HG02763 (cell line): ENCODE data around the gene CEACAM6.

Source experiments
- ATAC-seq: cut with Tn5 transposase; IDR thresholded peaks from one replicate; pipeline ENCODE4 v1.9.1; 2021; ENCODE audit warnings: mild to moderate bottlenecking, moderate library complexity; ENCODE audit not compliant: unreplicated experiment

CEACAM6 gene

DNA sequence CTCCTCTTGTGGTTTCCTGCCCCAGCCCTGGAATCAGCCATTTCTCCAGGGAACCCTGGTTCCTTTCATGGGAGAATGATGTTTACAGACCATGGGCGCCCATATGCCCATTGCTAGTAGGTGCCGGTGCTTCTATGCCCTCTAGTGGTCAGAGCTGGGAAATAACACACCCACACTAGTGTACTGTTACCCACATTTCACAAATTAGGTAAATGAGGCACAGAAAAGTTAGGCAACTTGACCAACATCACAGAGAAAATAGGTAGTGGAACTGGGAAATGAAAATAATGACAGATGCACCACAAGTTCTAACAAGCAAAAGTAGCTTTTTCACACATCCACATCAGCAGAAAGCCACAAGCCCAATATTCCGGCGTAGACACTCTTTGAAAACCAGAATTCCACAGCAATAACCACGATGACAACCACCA lies 39.7 kb downstream of the CEACAM6 start:
- ATAC-seq, result no peak

- no peak for ATAC-seq
These were observed 41.0 kb downstream of the CEACAM6 start, which contains the start of gene CEACAM3 for GRCh38 chr19:41796362-41796761. CEACAM3 (plus strand) TSS chr19:41796587; CDS start chr19:41796678, 91 bp downstream.

DNA sequence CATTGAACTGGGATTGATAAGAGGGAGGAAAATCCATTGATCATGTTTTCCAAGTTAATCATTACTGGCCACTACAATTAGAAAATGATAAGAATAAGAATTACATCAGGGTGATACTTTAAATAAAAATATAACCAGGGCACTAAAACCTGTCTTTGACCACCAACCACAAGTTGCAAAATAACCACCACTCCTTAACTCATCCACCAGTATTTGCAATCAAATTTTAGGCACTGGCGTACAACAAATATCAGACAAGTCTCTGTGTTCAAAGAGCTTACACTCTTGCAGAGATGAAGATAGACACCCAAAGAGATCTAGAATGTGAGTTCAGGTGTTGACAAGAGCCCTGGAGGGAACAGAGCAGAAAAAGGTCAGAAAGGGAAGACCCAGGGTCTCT lies 41.6 kb downstream of the CEACAM6 start:
- no peak for ATAC-seq

DNA sequence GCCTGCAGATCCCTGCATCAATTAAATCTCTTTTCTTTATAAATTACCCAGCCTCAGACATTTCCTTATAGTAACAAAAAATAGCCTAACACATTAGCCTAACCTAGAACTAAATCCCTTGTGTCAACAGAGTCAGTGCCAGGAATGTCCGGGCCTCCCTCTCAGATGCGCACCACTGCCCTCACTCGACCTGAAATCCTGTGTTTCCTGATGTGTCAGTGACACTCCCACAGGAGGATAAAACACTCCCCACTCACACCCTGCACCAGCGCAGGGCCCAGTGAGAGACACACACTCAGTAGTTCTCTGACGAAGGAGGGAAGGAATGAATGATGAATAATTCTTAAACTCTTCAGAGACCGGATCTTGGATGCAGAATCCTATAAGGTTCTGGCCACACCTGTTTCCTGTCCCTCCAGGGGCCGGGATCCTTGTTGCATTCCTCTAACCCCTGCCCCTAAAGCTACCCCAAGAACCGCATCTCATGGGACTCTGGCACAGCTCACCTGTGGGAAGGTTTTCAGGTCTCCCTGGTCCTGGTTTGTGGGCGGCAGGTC lies 44.2 kb downstream of the CEACAM6 start:
- no peak for ATAC-seq

DNA sequence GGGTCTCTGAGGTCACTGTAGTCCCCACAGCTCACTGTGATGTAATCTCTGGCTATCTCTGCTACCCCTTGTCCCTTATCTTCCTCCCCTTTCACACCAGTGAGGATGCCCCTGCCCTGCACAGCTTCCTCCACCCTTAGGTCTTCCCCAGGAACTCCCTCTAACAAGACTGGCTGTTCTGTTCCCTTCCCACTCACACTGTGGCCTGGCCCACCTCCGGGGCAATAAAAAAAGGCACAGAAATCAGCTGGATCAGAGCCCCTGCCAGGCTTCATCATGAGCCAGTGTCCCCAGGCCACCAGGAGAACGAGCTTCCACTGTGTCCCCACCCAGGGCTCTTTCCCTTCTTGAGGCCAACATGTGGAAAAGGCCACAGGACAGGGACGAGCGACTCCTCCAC lies 45.7 kb downstream of the CEACAM6 start:
- no peak for ATAC-seq

- no peak for ATAC-seq
These were observed 46.5 kb downstream of the CEACAM6 start for GRCh38 chr19:41801792-41802211.

GRCh38 chr19:41802770-41803169 lies 47.4 kb downstream of the CEACAM6 start:
- ATAC-seq, result no peak

- no peak for ATAC-seq
These were observed 49.0 kb downstream of the CEACAM6 start for GRCh38 chr19:41804336-41804735.

GRCh38 chr19:41807176-41807575 lies 51.8 kb downstream of the CEACAM6 start:
- ATAC-seq, result no peak

GRCh38 chr19:41808663-41809566 lies 53.6 kb downstream of the CEACAM6 start:
- no peak for ATAC-seq

DNA sequence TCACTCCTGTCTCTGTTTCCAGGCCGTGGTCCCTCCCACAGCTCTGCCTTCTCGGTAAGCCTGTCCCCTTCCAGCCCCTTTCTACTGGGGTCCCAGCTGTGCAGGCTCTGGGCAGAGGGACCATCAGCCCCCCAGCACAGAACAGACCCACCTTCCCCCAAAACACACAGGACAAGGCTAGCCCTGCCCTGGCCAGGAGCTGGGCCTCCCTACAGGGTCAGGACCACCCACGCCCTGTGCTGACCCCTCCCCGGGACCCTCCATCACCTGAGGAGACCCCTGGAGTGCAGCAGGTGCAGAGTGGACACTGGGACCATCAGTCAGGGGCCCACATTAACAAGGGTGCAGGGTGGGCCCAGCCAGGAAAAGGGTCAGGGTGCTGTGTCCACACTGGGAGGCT lies 55.0 kb downstream of the CEACAM6 start:
- no peak for ATAC-seq

GRCh38 chr19:41811036-41811435 lies 55.7 kb downstream of the CEACAM6 start:
- no peak for ATAC-seq

- ATAC-seq, result no peak
These were observed 56.7 kb downstream of the CEACAM6 start for GRCh38 chr19:41811981-41812380.

DNA sequence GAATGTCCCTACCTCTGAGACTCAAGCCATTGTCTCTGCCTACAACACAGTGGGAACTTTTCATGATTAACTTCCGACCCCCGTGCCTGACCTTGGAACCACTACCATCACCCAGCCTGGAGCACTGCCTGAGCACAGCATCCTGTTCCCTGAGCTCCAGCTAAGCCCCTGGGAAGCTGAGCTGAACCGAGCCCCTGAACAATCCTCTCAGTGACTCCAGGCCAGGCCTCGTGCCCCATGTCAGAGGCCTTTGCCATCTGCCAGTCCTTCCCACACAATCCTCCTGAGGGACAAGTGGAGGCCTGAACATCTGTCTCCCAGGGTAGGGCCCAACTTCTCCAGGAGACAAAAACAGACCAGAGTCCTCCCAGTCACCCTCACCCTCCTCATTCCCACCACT lies 58.6 kb downstream of the CEACAM6 start:
- no peak for ATAC-seq

DNA sequence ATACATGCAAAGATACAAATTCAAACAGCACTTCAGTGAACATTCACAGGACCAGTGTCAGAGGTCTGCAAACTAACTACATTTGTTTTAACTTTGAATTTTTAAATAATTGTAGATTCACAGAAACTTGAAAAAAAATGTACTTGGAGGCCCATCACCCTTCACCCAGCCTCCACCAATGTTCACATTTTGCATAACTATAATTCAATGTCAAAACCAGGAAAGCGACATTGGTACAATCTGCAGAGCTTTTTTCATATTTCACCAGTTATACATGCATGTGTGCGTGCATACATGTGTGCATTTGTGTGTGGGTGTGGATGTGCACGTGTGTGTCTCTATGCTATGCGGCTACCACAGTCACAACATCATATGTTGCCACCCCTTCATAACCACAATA lies 60.0 kb downstream of the CEACAM6 start:
- no peak for ATAC-seq

DNA sequence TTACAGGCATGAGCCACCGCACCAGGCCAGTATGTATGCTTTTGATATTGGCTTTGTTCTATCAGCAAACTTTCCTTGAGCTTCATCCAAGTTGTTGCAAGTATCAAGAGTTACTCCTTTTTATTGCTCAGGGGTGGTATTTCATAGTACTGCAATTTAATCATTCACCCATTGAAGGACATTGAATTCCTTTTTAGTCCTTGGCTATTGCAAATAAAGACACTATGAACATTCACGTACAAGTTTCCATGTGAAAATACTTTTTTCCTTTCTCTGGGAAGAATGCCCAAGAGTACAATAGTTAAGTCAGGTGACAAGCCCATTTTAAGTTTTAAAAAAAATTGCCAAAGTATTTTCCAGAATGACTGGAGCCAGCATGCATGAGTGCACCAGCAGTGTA lies 61.4 kb downstream of the CEACAM6 start:
- no peak for ATAC-seq

- ATAC-seq, result no peak
These were observed 65.8 kb downstream of the CEACAM6 start for GRCh38 chr19:41821003-41821735.
